Measurements from ENCODE around the gene PRMT3. TPM values are rescaled to one million over a fixed set of nuclear protein-coding genes. Genes with fewer than 3 reads are reported as not detected.

Gene PRMT3
- polyA plus RNA-seq, 1 donor (not counting 4 experiments of a cell fraction or from before 2014, with no cell fraction given) = 29.4 TPM

- Histone ChIP-seq H3K9me1 (ENCODE audit: control insufficient read depth, extremely low read depth, insufficient read depth, low read length) (no peaks in the 10 kb centered on the region), H3K79me2 (ENCODE audit: control insufficient read depth, insufficient read depth, low read length) (no peaks in the 10 kb centered on the region), H3K36me3 (ENCODE audit: control insufficient read depth in 2 of 2, extremely low read depth in 1 of 2, insufficient read depth in 2 of 2, low read length in 2 of 2) (no peaks in the 10 kb centered on the region), H3K9me3 (ENCODE audit: control insufficient read depth, low read depth, low read length) (no peaks in the 10 kb centered on the region), H3K27me3 (ENCODE audit: control insufficient read depth, extremely low read depth, insufficient read depth, low read length) (no peaks in the 10 kb centered on the region), H3K9ac (ENCODE audit: control insufficient read depth, extremely low read depth, insufficient read depth, low read length) (no peak overlapping the region), H3K4me2 (ENCODE audit: control insufficient read depth, extremely low read depth, insufficient read depth, low read depth, low read length) (peak overlapping the region; percentile 72), H4K20me1 (ENCODE audit: control insufficient read depth, extremely low read depth, insufficient read depth, low read length) (no peaks in the 10 kb centered on the region), H3K4me1 (ENCODE audit: control insufficient read depth, extremely low read depth, insufficient read depth, low read length) (peaks cover 18% of the 10 kb centered on the region), H3K27ac (ENCODE audit: control insufficient read depth, insufficient read depth, low read length) (peak overlapping the region; percentile 34), H2AFZ (ENCODE audit: control insufficient read depth, low read length) (peak overlapping the region; percentile 27), H3K4me3 (ENCODE audit: control insufficient read depth in 2 of 3, extremely low read depth in 1 of 3, insufficient read depth in 2 of 3, low read depth in 1 of 3, low read length in 3 of 3) (peak overlapping the region in 2 of 3 experiments; percentile 18 to 33)
- TF ChIP-seq EZH2 (IDR thresholded peaks at IDR 0.05; ENCODE audit: low read length) = no peak
- no peak for TF ChIP-seq CTCF (optimal IDR thresholded peaks at IDR 0.05 in 1 of 3, IDR thresholded peaks at IDR 0.05 in 1 of 3, conservative IDR thresholded peaks at IDR 0.05 in 1 of 3; ENCODE audit: extremely low read depth in 1 of 3, insufficient read depth in 2 of 3, low read length in 3 of 3)
- FAIRE-seq (peak; percentile 20), DNase-seq (ENCODE audit: low read depth, low spot score) (no peak)
- dilution Hi-C loops (cut with MboI; ENCODE audit: extremely low pct_ligation_motif_present, low sequenced_read_pairs) = no loop called here
These were observed 86.8 kb downstream of the PRMT3 start for GRCh38 chr11:20474176-20474881.

- H2AFZ ChIP-seq (ENCODE audit: control insufficient read depth, low read length) = peak overlapping the region; percentile 27
- no peak overlapping the region for H3K9ac ChIP-seq (ENCODE audit: control insufficient read depth, extremely low read depth, insufficient read depth, low read length)
- H4K20me1 ChIP-seq (ENCODE audit: control insufficient read depth, extremely low read depth, insufficient read depth, low read length) = no peaks in the 10 kb centered on the region
- TF ChIP-seq CTCF (optimal IDR thresholded peaks at IDR 0.05 in 1 of 3, IDR thresholded peaks at IDR 0.05 in 1 of 3, conservative IDR thresholded peaks at IDR 0.05 in 1 of 3; ENCODE audit: extremely low read depth in 1 of 3, insufficient read depth in 2 of 3, low read length in 3 of 3) (no peak), EZH2 (IDR thresholded peaks at IDR 0.05; ENCODE audit: low read length) (no peak)
- dilution Hi-C loops (cut with MboI; ENCODE audit: extremely low pct_ligation_motif_present, low sequenced_read_pairs) = no loop called here
- H3K9me1 ChIP-seq (ENCODE audit: control insufficient read depth, extremely low read depth, insufficient read depth, low read length) = no peaks in the 10 kb centered on the region
- no peaks in the 10 kb centered on the region for H3K36me3 ChIP-seq (ENCODE audit: control insufficient read depth in 2 of 2, extremely low read depth in 1 of 2, insufficient read depth in 2 of 2, low read length in 2 of 2)
- peak overlapping the region; percentile 72 for H3K4me2 ChIP-seq (ENCODE audit: control insufficient read depth, extremely low read depth, insufficient read depth, low read depth, low read length)
- H3K27ac ChIP-seq (ENCODE audit: control insufficient read depth, insufficient read depth, low read length) = peak overlapping the region; percentile 34
- no peaks in the 10 kb centered on the region for H3K9me3 ChIP-seq (ENCODE audit: control insufficient read depth, low read depth, low read length)
- H3K4me3 ChIP-seq (ENCODE audit: control insufficient read depth in 2 of 3, extremely low read depth in 1 of 3, insufficient read depth in 2 of 3, low read depth in 1 of 3, low read length in 3 of 3) = peak overlapping the region in 2 of 3 experiments; percentile 18 to 33
- DNase-seq (ENCODE audit: low read depth, low spot score) = no peak
- H3K79me2 ChIP-seq (ENCODE audit: control insufficient read depth, insufficient read depth, low read length) = no peaks in the 10 kb centered on the region
- no peak for FAIRE-seq
- H3K4me1 ChIP-seq (ENCODE audit: control insufficient read depth, extremely low read depth, insufficient read depth, low read length) = peaks cover 18% of the 10 kb centered on the region
- no peaks in the 10 kb centered on the region for H3K27me3 ChIP-seq (ENCODE audit: control insufficient read depth, extremely low read depth, insufficient read depth, low read length)
These were observed 87.5 kb downstream of the PRMT3 start for GRCh38 chr11:20474882-20475517.
